ENCODE results near the gene SANBR. TPM values are rescaled to one million over a fixed set of nuclear protein-coding genes. Genes with fewer than 3 reads are reported as not detected.

SANBR gene
- total and polyA plus RNA-seq, 2 of the 4 experiments (the other 2 are of a cell fraction), result 3.3 to 3.8 TPM

DNA sequence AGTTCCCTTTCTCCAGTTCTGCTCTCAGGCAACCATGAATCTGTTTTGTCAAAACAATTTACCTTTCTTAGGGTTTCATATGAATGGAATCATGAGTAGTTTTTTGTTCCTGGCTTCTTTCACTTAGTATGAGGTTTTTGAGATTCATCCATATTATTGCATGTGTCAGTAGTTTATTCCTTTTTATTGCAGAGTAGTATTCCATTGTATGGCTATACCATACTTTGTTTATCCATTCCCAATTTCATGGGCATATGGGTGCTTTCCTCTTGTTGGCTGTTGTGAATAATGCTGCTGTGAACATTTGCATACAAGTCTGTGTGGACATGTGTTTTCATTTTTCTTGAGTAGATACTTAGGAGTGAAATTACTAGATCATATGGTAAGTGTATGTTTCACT lies 46.0 kb downstream of the SANBR start:
- ChIA-PET CTCF (no interaction called here), POLR2A (ENCODE audit: unreplicated experiment) (no interaction called here)
- BruUV-seq (replicated peaks), result no TSS peak
- Histone ChIP-seq H2AK9ac (replicated peaks; ENCODE audit: low read depth, low read length, poor library complexity) (no peak overlapping the region), H4K5ac (ENCODE audit: low read depth, low read length) (no peak overlapping the region), H3K4me3 (ENCODE audit: insufficient read depth, low read depth, low read length) (no peak overlapping the region), H3K27ac (ENCODE audit: insufficient read depth, low read length) (no peak overlapping the region), H2AK5ac (ENCODE audit: low read depth, low read length) (no peak overlapping the region), H4K91ac (ENCODE audit: insufficient read depth, low read depth, low read length) (no peak overlapping the region), H3K27me3 (ENCODE audit: control insufficient read depth, insufficient read depth, low read length) (no peaks in the 10 kb centered on the region), H3K9me1 (ENCODE audit: insufficient read depth, low read length) (no peaks in the 10 kb centered on the region), H3K9me3 (ENCODE audit: control insufficient read depth, insufficient read depth, low read length) (no peaks in the 10 kb centered on the region), H3K4ac (ENCODE audit: low read depth, low read length) (no peak overlapping the region), H3K23ac (ENCODE audit: low read depth, low read length) (no peak overlapping the region), H4K8ac (ENCODE audit: low read depth in 2 of 2, low read length in 2 of 2) (no peak overlapping the region), H3K4me1 (ENCODE audit: control insufficient read depth, insufficient read depth, low read length) (no peaks in the 10 kb centered on the region), H2BK120ac (ENCODE audit: low read depth, low read length) (no peak overlapping the region), H2BK15ac (ENCODE audit: low read depth, low read length) (no peak overlapping the region), H3K56ac (ENCODE audit: extremely low read depth, insufficient read depth, low read length) (no peak overlapping the region), H2AFZ (replicated peaks; ENCODE audit: low read length, poor library complexity) (no peak overlapping the region), H3K79me1 (ENCODE audit: low read depth in 1 of 2, low read length in 2 of 2) (no peaks in the 10 kb centered on the region), H3K9ac (ENCODE audit: low read depth, low read length) (no peak overlapping the region), H3K36me3 (ENCODE audit: control insufficient read depth, insufficient read depth, low read length) (peaks cover 3% of the 10 kb centered on the region; the same call in 1 of the 2 replicates), H4K20me1 (ENCODE audit: insufficient read depth, low read length) (no peaks in the 10 kb centered on the region), H2BK20ac (ENCODE audit: low read depth, low read length) (no peak overlapping the region), H3K14ac (replicated peaks; ENCODE audit: low read depth, low read length) (no peak overlapping the region), H3K18ac (ENCODE audit: low read depth, low read length) (no peak overlapping the region), H3K4me2 (ENCODE audit: low read depth, low read length) (no peak overlapping the region), H2BK5ac (ENCODE audit: low read depth, low read length, poor library complexity, severe bottlenecking) (no peak overlapping the region)
- DNase-seq, result no peak
- dilution Hi-C loops (cut with HindIII; ENCODE audit: low sequenced_read_pairs, unreplicated experiment) (no loop called here), intact Hi-C loops (cut with micrococcal nuclease) (no loop called here), in situ Hi-C loops (cut with MboI; ENCODE audit: low sequenced_read_pairs) (no loop called here)
- TF ChIP-seq, protein P1, sequence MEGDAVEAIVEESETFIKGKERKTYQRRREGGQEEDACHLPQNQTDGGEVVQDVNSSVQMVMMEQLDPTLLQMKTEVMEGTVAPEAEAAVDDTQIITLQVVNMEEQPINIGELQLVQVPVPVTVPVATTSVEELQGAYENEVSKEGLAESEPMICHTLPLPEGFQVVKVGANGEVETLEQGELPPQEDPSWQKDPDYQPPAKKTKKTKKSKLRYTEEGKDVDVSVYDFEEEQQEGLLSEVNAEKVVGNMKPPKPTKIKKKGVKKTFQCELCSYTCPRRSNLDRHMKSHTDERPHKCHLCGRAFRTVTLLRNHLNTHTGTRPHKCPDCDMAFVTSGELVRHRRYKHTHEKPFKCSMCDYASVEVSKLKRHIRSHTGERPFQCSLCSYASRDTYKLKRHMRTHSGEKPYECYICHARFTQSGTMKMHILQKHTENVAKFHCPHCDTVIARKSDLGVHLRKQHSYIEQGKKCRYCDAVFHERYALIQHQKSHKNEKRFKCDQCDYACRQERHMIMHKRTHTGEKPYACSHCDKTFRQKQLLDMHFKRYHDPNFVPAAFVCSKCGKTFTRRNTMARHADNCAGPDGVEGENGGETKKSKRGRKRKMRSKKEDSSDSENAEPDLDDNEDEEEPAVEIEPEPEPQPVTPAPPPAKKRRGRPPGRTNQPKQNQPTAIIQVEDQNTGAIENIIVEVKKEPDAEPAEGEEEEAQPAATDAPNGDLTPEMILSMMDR (conservative IDR thresholded peaks at IDR 0.05; ENCODE audit: low read depth, low read length), result no peak
- TF ChIP-seq MAFK (IDR thresholded peaks at IDR 0.05; ENCODE audit: low read depth, low read length) (no peak), SMC3 (IDR thresholded peaks at IDR 0.05; ENCODE audit: low read depth, low read length) (no peak), RAD21 (IDR thresholded peaks at IDR 0.05; ENCODE audit: low read length) (no peak), MXI1 (IDR thresholded peaks at IDR 0.05; ENCODE audit: borderline replicate concordance, low read depth, low read length) (no peak), MAZ (IDR thresholded peaks at IDR 0.05; ENCODE audit: borderline replicate concordance, low read depth, low read length) (no peak), BHLHE40 (IDR thresholded peaks at IDR 0.05; ENCODE audit: low read depth, low read length) (no peak), POLR2A (IDR thresholded peaks at IDR 0.05; ENCODE audit: low read depth, low read length) (no peak)
- ATAC-seq (ENCODE audit: low read depth), result no peak
